Measurements from ENCODE around the gene TOPAZ1.
A peak's percentile ranks its signal among the peaks of the same experiment; 100 is the strongest.

Gene TOPAZ1

DNA sequence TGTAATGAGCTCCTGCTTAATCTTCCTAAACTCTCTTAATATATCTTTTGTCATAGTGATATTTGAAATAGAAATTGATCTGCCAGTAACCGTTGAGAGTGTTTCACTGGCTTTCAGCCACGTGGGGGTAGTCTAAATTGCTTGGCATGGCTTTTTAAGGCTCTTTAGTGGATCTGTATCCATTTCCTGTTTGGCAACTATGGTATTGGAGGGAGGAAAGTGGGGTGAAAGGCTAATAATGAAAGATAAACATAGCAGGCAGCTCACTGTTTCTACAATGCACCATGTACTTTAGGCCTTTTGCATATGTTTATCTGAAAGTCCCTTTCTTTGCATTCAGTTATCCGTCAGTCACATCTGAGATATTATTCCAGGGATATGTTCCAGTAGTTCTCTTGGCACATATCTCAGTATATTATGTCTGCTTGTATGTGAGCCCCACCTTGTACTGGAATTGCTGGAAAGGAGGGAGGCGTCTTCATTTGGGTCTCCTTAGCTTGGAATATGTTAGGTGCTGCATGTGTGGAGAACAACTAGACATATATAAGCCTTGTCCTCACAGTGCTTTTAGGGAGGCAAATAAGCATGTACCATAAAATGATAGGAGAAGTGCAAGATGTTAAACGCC, 10.8 kb downstream of the TOPAZ1 start:
- no peak for DNase-seq

DNA sequence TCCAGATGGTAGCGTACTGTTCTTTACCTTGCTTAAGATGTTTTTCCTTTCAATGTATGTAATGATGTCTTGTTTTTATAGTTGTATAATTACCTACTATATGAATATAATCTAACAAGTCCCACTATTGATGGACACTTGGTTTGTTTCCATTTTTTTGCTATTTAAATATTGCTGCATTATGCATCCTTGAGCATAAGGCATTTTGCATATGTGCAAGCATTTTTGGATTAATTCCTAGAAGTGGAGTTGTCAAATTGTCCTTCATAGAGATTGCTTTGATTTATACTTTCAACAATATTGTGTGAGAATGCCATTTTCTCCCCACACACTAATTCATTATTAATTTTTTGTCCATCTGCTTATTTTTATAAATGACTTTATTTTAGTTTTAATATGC, 17.7 kb downstream of the TOPAZ1 start:
- no peak for DNase-seq

DNA sequence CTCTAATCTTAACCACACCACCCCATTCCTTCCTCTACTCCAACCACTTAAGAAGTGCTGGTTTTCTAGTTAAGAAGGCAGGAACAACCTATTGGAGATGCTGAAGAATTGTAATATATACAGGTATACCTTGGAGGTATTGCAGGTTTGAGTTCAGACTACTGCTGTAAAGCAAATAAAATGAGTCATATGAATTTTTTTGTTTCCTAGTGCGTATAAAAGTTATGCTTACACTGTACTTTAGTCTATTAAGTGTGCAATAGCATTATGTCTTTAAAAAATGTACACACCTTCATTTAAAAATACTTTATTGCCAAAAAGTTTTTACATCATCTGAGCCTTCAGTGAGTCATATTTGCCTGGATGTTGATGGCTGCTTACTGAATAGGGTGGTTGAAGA, 22.5 kb downstream of the TOPAZ1 start:
- no peak for DNase-seq

DNA sequence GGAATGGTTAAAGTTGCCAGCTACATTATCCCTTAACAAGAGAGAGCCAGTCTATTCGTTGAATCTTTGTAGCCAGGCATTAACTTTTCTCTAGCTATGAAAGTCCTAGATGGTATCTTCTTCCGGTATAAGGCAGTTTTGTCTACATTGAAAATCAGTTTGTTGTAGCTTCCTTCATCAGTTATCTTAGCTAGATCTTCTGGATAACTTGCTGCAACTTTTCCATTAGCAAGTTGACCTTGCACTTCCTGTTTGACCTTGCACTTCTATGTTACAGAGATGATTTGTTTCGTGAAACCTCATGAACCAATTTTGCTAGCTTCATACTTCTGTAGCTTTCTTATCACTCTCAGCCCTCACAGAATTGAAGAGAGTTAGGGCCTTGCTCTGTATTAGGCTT, 24.1 kb downstream of the TOPAZ1 start:
- DNase-seq = no peak

DNA sequence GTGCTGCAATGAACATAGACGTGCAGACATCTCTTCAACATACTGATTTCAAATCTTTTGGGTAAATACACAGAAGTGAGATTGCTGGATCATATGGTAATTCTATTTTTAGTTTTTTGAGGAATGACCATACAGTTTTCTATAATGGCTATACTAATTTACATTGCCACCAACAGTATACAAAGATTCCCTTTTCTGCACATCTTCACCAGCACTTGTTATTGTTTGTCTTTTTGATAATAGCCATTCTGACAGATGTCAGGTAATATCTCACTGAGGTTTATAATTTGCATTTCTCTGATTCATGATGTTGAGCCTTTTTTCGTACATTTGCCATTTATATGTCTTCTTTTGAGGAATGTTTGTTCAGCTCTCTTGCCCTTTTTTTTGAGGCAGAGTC, 30.5 kb downstream of the TOPAZ1 start:
- no peak for DNase-seq

DNA sequence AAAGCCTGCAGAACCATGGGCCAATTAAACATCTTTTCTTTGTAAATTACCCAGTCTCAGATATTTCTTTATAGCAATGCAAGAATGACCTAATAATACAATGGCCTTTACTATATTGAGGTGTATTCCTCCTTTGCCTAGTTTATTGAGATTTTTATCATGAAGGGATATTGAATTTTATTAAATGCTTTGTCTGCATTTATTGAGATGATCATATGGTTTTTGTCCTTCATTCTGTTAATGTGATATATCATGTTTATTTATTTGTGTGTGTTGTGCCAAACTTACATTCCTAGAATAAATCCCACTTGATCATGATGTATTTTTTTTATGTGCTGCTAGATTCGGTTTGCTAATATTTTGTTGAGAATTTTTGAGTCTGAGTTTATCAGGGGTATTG, 36.2 kb downstream of the TOPAZ1 start:
- DNase-seq = no peak

DNA sequence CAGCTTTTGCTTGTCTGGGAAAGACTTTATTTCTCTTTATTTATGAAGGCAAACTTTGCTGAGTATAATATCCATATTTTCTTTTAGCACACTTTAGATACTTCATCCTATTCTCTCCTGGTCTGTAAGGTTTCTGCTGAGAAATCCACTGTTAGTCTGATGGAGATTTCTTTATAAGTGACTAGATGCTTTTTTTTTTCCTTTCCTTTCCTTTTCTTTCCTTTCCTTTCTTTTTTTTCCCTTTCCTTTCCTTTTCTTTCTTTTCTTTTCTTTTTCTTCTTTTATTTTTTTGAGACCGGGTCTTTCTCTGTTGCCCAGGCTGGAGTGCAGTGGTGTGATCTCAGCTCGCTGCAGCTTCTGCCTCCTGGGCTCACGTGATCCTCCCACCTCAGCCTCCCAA, 38.4 kb downstream of the TOPAZ1 start:
- no peak for DNase-seq

DNA sequence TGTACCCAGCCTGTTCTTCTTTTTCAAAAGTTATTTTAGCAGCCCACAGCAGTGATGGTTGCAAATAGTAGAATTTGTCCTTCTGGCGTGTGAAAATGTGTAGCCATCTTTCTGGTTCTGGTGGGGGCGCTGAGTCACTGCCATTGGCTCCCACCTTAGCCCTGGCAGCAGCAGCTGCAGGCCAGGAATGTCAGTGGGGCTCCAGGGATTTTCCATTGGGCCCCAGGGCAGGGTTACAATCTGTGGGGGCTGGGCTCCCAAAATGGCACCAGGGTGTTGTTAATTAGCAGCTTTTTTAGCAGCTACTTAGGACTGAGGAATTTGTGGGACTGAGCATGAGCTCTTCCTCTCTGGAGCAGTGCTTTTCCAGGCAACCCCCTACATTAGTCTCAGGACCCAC, 38.9 kb downstream of the TOPAZ1 start:
- DNase-seq = no peak

DNA sequence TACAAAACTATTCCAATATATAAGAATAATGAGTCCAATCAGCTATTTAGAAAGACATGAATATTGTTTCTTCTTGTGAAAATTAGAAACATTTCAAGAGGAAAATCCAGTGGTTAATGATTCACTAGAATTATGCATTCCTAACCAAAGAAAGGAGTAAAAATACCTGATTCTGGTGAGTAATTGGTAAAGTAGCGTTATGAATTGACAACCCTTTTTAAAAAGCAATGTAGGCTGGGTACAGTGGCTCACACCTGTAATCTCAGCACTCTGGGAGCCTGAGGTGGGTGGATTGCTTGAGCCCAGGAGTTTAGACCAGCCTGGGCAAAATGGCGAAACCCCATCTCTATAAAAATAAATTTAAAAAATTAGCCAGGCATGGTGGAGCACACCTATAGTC, 43.3 kb downstream of the TOPAZ1 start:
- no peak for DNase-seq

DNA sequence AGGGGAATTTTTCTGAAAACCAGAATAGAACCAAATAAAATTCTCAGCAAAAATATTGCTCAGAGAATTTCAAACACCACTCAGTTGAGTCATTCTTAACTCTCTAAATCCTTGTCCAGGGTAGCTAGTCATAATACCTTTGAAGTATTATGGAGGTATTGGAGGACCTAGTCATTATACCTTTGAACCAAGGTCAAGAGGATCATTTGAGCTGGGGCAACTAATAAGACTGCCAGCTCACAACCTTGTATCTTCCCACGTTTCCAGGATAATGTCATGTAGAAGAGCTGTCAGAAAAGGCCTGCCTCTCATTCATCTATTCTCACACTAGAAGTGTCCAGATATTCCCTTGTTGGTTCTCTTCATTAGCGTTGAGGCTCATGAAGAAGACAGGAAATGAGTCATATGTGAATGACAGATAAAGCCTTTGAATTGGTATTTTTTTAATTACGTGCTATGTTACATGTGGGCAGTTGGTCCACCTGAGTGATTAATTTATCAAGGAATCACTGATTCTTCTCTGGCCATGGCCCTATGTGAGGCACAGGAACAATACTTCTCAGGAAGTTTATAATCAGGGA, 48.3 kb downstream of the TOPAZ1 start:
- no peak for DNase-seq

DNA sequence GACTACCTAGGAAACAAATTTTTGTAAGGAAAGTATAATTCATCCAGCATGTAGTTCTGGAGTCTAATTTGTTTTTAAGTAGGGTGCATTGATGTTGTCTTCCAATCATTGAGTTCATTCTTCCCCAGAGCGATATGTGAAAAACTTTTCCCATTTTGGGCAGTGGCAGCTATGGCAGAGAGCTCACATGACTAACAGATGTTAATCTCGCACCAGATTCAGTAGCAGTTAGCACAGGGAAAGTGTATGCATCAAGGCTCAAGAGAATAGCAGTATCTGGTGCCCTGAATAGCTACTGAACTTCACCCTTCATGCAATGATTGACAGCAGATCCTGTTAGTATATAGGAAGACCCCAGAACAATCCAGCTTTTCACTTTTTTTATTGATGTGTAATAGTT, 50.6 kb downstream of the TOPAZ1 start:
- DNase-seq = no peak

DNA sequence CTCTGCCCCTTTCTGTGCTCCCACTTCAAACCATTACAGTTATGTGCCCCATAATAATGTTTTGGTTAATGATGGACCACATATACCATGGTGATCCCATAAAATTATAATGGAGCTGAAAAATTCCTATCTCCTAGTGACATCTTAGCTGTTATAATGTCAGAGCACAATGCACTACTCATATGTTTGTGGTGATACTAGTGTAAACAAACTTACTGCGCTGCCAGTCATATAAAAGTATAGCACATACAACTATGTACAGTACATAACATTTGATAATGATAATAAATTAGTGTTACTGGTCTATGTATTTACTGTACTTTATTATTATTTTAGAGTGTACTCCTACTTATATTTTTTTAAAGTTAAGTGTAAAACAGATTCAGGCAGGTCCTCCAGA, 51.3 kb downstream of the TOPAZ1 start:
- no peak for DNase-seq

DNA sequence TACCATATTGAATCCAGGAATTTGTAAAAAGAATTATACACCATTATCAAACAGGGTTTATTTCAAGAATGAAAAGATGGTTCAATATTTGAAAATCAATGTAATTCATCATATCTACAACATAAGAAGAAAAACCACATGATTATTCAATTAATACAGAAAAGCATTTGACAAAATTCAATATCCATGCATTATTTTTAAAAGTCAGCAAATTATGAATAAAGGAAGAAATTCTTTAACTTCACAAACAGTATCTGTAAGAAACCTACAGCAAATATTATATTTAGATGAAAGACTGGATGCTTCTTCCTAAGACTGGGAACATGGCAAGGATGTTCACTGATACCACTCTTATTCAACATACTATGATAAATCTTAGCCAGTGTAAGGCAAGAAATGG, 55.6 kb downstream of the TOPAZ1 start:
- no peak for DNase-seq

DNA sequence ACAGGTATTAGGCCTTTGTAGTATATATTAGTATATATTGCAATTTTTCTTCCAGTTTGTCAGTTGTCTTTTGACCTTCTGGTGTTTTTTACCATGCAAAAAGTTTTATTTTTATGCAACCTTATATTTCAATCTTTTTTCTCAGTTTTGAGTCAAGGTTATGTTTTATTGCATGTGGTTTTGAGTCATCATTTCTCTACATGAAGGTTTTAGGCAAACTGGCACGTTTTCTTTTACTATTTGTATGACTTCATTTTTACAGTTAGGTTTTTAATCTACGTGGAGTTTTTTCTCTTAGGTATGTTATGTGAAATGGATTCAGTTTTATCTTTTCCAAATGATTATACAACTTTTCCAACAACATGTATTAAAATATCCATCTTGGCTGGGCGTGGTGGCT, 60.1 kb downstream of the TOPAZ1 start:
- no peak for DNase-seq

DNA sequence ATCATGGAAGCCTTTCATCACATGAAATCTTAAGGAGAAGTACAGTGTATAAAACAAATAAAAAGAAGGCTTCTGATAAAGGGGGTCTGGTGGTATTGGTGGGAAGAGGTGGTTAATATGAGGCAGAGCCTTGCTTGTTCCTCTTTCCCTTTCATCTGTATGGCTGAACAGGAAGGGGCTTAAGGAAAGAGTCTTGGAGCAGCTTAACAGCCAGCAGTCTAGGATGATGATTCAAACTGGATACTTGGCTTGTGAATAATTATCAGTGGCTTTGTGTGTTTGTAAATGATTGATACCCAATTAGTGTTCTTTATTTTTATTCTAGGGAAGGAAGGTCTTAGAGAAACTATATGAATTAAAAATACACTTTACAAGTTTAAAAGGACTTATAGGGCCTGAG, 67.8 kb downstream of the TOPAZ1 start:
- no peak for DNase-seq

DNA sequence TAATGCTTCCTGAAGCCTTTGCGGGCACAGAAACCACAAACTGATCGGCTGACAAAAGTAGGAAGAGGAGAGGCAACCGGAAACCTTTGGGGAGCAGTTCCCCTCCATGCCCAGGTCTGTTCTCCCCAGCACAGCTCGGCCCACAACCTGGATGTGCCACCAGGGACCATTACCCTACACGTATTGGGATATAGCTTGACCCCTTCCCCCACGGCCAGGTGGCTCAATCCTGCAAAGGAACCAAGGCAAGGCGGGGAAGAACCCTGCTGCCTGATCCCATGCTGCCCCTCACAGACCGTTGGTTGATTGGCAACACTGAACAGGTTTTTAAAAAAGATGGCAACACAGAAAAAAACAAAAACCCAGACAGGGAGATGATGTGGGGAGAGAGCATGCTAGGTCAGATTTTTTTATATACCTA, 77.2 kb downstream of the TOPAZ1 start:
- DNase-seq = peak; percentile 60

DNA sequence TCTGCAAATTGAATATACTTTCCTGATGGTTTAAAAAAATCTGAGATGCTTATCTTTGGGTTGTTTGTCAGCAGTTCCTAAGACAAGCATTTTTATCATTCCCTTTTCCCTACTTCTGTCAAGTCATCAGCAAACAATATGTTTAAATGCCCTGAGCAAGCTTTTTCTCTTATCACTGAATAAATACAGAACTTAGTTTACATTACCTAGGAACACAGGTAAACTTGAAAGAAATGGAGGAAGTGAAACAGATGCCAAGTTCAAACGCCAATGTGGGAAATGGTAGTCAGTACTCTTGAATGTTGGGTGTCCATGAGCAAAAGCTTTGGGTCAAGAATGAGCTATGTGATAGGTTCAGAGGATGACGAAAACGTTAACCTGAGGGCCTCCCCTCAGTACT, 79.6 kb downstream of the TOPAZ1 start:
- no peak for DNase-seq

DNA sequence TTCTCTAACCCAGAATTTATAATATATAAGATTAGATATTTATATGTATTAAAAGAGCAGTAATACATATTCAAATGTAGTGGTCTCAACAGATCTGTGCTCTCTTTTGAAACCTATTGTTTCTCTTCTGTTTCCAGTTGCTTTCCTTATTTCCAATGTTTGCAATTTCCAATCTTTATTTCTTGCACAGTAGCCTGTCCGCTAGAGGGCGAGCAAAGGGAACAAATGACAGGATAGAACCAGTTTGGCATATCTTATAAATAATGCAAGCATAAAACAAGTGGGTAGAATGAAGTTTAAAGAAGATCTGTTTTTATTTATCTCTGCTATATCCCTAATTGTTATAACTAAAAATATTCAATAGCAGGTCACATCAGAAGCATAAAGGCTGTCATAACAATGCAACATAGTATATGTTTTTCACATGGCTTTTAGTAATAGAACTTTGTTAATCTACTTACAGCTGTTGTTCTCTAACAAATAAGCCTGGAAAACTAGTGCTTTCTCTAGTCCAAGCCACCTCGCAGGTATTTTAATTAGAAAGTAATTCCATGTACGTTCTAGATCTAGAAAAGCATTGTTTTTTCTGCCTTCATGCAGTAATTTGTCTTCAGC, 81.8 kb downstream of the TOPAZ1 start:
- no peak for DNase-seq

DNA sequence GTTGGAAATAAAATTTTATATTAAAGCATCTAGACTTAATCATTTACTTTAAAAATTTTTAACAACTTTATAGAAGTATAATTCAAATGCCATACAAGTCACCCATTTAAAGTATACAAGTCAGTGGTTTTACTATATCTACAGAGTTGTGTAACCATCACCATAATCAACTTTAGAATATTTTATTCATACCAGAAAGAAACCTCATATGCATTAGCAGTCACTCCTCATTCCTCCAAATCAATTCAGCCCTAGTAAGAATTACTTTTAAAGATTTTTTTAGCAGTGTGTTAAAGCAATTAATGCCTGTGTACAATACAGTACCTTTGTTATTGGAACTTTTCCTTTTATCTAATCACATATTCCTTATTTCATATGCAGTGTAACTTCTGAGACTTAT, 82.9 kb downstream of the TOPAZ1 start:
- DNase-seq = no peak

DNA sequence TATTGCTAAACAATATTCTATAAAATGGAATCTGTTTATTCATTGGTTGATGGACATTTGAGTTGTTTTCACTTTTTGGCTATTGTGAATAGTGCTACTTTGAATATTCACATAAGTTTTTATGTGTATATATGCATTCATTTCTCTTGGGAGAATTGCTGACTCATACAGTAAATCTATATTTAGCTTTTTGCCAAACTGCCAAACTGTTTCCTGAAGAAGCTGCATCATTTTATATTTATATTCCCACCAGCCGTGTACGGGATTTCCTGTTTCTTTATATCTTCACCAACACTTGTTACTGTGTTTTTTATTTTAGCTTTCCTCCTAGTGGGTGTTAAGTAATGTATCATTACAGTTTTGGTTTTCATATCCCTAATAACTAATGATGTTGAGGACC, 84.3 kb downstream of the TOPAZ1 start:
- DNase-seq = no peak

DNA sequence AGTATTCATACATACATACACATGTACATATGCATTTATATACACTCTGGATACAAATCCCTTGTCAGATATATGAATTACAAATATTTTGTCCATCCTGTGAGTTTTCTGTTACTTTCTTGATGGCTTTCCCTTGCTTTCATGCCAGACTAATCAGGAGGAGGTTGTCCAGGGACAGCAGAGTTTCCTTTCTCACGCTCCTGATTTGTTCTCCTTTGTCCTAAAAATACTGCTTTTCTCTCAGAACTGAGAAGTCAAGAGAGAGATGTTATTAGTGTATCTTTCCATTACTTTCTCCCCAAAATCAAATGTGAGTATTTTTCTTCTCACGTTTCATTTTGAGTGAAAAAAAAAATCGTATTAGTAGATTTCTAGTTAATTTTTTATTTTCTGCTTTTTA, 84.8 kb downstream of the TOPAZ1 start:
- no peak for DNase-seq

DNA sequence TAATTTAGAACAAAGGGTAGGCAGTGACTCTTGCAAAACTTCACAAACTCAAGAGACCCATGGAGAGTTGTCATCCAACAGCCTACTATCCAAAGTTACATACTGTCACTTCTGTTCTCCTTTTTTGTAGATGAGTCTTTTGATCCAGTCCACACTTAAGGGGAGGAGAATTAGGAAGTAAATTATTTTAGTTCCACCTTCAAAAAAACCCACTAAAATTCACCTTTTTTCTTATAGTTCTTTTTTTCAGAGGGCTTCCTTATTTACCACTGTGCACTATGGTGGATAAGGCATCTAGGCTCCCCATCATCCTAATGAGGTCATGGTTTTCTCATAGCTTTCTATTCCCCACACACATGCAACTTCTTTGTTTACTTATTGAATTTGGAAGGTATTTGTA, 88.3 kb downstream of the TOPAZ1 start:
- DNase-seq = no peak

DNA sequence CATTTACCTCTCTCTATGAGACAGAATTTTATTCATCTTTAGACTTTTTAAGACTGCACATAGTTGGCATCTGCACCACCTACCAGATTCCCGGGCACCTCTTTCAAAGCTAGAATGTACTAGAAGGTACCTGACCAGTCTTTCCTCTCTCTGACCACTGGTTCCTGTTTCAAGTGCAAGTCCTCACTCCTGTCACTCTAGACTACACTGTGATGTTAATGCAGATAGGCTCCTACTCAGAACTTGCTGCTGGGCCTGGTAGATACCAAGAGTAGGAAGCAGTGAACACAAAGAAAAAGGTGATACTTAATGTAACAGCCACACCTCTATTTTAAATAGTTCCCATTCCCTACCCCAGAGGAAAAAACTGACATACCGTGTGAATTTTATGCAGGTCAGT, 88.8 kb downstream of the TOPAZ1 start:
- no peak for DNase-seq

DNA sequence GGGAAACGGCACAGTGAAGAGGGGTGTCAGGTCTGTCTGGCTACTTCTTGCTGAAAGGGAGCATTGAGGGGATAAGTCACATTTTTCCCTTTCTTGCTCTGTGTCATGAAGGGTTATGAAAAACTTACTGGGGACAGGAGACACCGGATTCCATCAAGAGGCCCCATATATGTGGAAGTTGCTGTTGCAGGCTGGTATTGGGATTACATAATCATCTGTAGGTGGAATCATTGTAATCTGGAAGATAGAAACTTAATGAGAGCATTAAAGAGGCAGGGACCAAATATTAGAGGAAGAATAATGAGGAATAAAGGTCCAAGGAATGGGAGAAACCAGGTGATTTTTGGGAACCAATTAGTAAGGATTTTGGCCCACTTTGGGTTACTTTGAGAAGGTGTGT, 92.6 kb downstream of the TOPAZ1 start:
- DNase-seq = no peak

DNA sequence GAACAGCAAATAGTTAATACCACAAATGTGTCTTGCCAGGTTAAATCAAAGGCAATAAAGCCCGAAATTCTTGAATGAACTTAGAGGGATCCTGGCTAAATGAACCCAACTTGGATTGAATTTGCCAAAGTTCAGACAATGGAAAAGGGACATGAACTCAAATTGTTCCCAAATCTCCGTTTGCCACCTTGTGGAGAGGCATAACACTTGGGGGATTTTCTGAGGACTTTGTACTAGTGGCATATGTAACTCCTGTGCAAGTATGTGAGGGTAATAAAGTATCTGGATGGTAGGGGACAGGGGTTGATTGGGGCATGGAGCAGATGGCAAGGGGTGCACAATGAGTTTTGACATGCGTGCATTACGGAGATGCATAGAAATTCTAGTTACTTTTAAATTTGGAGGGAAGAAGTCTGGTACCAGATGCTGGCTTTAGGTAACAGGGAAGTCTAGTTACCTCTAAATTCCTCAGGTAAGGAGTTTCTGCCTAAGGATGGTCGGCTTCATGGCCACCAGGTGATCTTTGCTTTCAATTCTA, 95.6 kb downstream of the TOPAZ1 start:
- DNase-seq = no peak

Data from islet precursor cell (in vitro differentiated cells).